SK-N-SH treated with all-trans-retinoic acid at 6 μM for 48 hours (cell line): Measurements from ENCODE around the gene CLDN5.

Experiments
- BACH2 ChIP-seq: fragments of 250-450 bp; sonication (Bioruptor Pico); IDR thresholded peaks from 2 replicates; pipeline ENCODE4 v1.9.0; 2021; ENCODE audit warnings: mild to moderate bottlenecking, borderline replicate concordance
- PATZ1 ChIP-seq: fragments of 250-450 bp; sonication (Bioruptor Pico); IDR thresholded peaks from 2 replicates; pipeline ENCODE4 v1.8.0; 2020; ENCODE audit warnings: mild to moderate bottlenecking, moderate library complexity, borderline replicate concordance
- POU6F1 ChIP-seq: fragments of 250-450 bp; sonication (Bioruptor Pico); IDR thresholded peaks from 2 replicates; pipeline ENCODE4 v1.8.0; 2021; ENCODE audit warnings: low read depth, mild to moderate bottlenecking, moderate library complexity, borderline replicate concordance
- RARB ChIP-seq: fragments of 250-450 bp; sonication (Bioruptor Pico); IDR thresholded peaks from 2 replicates; pipeline ENCODE4 v1.8.0; 2021; ENCODE audit warnings: mild to moderate bottlenecking, moderate library complexity
- TOX ChIP-seq: fragments of 250-450 bp; sonication (Bioruptor Pico); IDR thresholded peaks from 2 replicates; pipeline ENCODE4 v1.8.0; 2021; ENCODE audit warnings: mild to moderate bottlenecking, moderate library complexity, borderline replicate concordance
- TSHZ2 ChIP-seq: fragments of 250-450 bp; sonication (Bioruptor Pico); IDR thresholded peaks from 2 replicates; pipeline ENCODE4 v1.5.0; 2020; ENCODE audit warnings: mild to moderate bottlenecking, moderate library complexity
- ZFP3 ChIP-seq: fragments of 250-450 bp; sonication (Bioruptor Pico); IDR thresholded peaks from 2 replicates; pipeline ENCODE4 v1.5.0; 2020; ENCODE audit warnings: mild to moderate bottlenecking, moderate library complexity
- ZNF8 ChIP-seq: fragments of 450-650 bp; formaldehyde crosslinking; IDR thresholded peaks from 2 replicates; pipeline ENCODE4 v1.5.0; 2020; ENCODE audit warnings: mild to moderate bottlenecking, moderate library complexity

- TF ChIP-seq TOX (no peak), TSHZ2 (CRISPR knock-in tag) (no peak), BACH2 (CRISPR knock-in tag) (no peak), ZFP3 (CRISPR knock-in tag) (no peak), POU6F1 (CRISPR knock-in tag) (no peak), RARB (CRISPR knock-in tag) (no peak), PATZ1 (CRISPR knock-in tag) (no peak), ZNF8 (CRISPR knock-in tag) (no peak)
Measured at GRCh38 chr22:19567157-19568009, 43.2 kb upstream of the CLDN5 start.
